ENCODE data around the gene ATP8B2.
"Not testable (repeated sequence)": the region's sequence is repeated elsewhere in the genome, so short reads cannot be mapped to it uniquely, and the experiment has no call there.

ATP8B2 gene

GRCh38 chr1:154304664-154305337 lies 20.5 kb upstream of the ATP8B2 start:
- DNase-seq (ENCODE audit: extremely low read depth, low read depth): no peak
- no peak overlapping the region for H3K4me3 ChIP-seq (replicated peaks; ENCODE audit: low read depth, low read length)
- no peak for TF ChIP-seq CTCF (IDR thresholded peaks at IDR 0.05; ENCODE audit: low read depth, low read length, missing control alignments)

DNA sequence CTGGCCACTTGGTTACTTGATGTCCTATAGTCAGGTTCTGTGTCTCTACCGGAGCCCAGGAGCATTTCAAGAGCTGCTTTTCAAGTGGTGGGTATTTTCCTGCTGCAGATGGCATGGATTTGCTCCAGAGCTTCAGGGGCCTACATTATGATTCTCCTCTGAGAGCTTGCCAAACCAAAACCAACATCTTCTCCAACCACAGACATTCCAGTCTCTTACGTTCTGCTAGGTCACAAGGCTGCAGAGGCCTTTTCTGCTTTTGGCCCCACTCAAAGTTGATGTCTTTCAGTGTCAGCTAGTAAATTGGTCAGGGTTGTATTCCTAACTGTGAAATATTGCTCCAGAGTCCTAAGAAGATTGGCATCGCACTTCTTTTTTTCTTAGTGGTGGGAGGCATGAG lies 19.2 kb upstream of the ATP8B2 start:
- H3K4me3 ChIP-seq (replicated peaks; ENCODE audit: low read depth, low read length): no peak overlapping the region
- DNase-seq (ENCODE audit: extremely low read depth, low read depth): no peak
- no peak for TF ChIP-seq CTCF (IDR thresholded peaks at IDR 0.05; ENCODE audit: low read depth, low read length, missing control alignments)

GRCh38 chr1:154307670-154308270 lies 17.6 kb upstream of the ATP8B2 start:
- DNase-seq (ENCODE audit: extremely low read depth, low read depth); H3K4me3 ChIP-seq (replicated peaks; ENCODE audit: low read depth, low read length): not testable (repeated sequence)

GRCh38 chr1:154309136-154309535 lies 16.2 kb upstream of the ATP8B2 start:
- H3K4me3 ChIP-seq (replicated peaks; ENCODE audit: low read depth, low read length); DNase-seq (ENCODE audit: extremely low read depth, low read depth): not testable (repeated sequence)

DNA sequence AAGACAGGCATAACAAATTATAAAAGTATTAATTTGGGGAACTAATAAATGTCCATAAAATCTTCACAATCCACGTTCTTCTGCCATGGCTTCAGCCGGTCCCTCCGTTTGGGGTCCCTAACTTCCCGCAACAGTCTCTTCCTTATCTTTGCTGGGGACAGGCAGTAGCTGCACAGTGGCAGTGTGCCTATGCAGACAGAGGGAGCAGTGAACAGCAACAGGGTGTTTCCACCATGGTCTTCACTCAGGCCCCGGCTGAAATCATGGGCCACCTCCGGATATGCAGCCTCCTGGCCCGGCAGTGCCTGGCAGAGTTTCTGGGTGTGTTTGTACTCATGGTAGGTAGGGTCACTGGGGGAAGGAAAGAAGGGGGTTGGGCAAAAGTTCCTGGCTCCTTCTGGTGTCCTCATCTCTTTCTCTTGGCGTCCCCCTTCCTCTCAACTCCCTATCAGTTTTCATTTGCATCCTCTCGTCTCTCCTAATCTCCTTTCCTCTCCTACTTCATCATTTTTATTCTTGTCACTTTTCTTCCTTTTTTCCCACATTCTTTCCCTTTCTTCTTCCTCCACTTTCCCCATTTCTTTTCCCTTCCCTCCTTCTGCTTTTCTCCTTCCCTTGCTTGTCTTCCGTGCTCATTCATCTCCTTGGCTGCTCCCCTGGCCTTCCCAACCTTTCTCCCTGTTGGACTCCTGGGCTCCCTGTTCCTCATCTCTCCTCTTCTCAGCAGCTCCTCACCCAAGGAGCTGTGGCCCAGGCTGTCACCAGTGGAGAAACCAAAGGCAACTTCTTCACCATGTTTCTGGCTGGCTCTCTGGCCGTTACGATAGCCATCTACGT lies 12.9 kb upstream of the ATP8B2 start:
- DNase-seq (ENCODE audit: extremely low read depth, low read depth); H3K4me3 ChIP-seq (replicated peaks; ENCODE audit: low read depth, low read length): not testable (repeated sequence)

- no peak overlapping the region for H3K4me3 ChIP-seq (replicated peaks; ENCODE audit: low read depth, low read length)
- DNase-seq (ENCODE audit: extremely low read depth, low read depth): no peak
Observed at GRCh38 chr1:154313066-154313356, 12.3 kb upstream of the ATP8B2 start.

DNA sequence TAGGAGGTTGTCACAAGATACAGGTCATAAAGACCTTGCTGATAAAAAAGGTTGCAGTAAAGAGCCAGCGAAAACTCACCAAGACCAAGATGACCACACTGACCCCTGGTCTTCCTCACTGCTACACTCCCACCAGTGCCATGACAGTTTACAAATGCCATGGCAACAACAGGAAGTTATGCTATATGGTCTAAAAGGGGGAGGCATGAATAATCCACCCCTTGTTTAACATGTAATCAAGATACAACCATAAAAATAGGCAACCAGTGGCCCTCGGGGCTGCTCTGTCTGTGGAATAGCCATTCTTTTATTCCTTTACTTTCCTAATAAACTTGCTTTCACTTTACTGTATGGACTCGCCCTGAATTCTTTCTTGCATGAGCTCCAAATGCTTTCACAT lies 11.1 kb upstream of the ATP8B2 start:
- DNase-seq (ENCODE audit: extremely low read depth, low read depth): not testable (repeated sequence)

More at GRCh38 chr1:154313066-154313356, 12.3 kb upstream of the ATP8B2 start:
- TF ChIP-seq CTCF (IDR thresholded peaks at IDR 0.05; ENCODE audit: low read depth, low read length, missing control alignments): no peak

DNA sequence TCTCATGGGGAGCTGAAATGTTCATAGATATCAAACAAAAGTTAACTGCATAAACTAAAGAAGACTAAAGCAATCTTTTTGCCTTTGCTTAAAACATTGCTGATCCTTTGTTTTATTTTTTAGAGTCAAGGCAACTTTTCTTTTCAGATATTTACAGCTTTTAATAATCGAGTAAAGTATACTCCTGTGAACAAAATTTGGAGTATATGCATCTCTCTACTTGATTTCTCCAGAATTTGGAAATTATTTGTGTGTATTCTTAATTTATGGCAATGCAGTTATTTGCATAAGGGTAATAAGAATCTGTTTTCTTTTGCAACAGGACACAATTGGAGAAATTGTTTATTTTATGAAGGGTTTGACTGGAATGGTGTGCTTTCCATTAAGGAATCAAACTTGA lies 8.6 kb upstream of the ATP8B2 start:
- no peak for DNase-seq (ENCODE audit: extremely low read depth, low read depth)
- TF ChIP-seq CTCF (IDR thresholded peaks at IDR 0.05; ENCODE audit: low read depth, low read length, missing control alignments): no peak
- no peak overlapping the region for H3K4me3 ChIP-seq (replicated peaks; ENCODE audit: low read depth, low read length)

More for the DNA sequence above, 11.1 kb upstream of the ATP8B2 start:
- H3K4me3 ChIP-seq (replicated peaks; ENCODE audit: low read depth, low read length): not testable (repeated sequence)

- no peak overlapping the region for H3K4me3 ChIP-seq (replicated peaks; ENCODE audit: low read depth, low read length)
- no peak for DNase-seq (ENCODE audit: extremely low read depth, low read depth)
- no peak for TF ChIP-seq CTCF (IDR thresholded peaks at IDR 0.05; ENCODE audit: low read depth, low read length, missing control alignments)
Observed at GRCh38 chr1:154318386-154318785, 6.9 kb upstream of the ATP8B2 start.

Measured in HFF-Myc (cell line).